GM13977 (cell line): ENCODE measurements around the gene LHFPL5.

Source experiments
- DNase-seq: peaks from one replicate; pipeline ENCODE4 v3.0.0; 2012; ENCODE audit warnings: low spot score
- in situ Hi-C: fragments of 300-500 bp; cut with MboI; formaldehyde crosslinking; loops from one replicate; pipeline ENCODE4 v1.12.0; 2022; ENCODE audit warnings: low sequenced_read_pairs, low pct_unique_long_range_greater_than_20kb, mixed read lengths, inconsistent platforms; ENCODE audit not compliant: unreplicated experiment
- TF ChIP-seq, protein P1 (sequence below): IDR thresholded peaks from 2 replicates; pipeline ENCODE4 v1.5.1; 2012; ENCODE audit warnings: mild to moderate bottlenecking, control low read depth; ENCODE audit not compliant: insufficient read depth; ENCODE audit errors: extremely low read depth, missing control alignments

The LHFPL5 gene

DNA sequence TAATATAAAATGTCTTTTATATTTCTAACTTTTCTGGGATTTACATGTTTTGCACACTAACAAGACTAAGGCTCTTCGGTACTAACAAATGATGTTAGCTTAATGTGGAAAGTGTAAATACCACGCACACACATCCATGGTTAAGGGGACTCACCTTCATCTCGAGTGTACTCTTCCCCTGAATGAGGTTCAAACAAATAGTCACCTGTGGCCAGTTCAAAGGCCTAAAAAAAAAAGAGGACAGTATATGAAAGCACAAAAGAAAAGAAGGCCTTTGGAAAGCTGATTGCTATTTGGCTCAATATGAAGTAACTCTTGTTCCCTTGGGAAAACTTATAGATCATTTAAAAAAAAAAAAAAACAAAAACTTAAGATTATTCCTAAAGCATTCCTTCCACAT lies 37.2 kb downstream of the LHFPL5 start:
- DNase-seq: no peak
- in situ Hi-C loops: no loop called here
- TF ChIP-seq, protein P1, sequence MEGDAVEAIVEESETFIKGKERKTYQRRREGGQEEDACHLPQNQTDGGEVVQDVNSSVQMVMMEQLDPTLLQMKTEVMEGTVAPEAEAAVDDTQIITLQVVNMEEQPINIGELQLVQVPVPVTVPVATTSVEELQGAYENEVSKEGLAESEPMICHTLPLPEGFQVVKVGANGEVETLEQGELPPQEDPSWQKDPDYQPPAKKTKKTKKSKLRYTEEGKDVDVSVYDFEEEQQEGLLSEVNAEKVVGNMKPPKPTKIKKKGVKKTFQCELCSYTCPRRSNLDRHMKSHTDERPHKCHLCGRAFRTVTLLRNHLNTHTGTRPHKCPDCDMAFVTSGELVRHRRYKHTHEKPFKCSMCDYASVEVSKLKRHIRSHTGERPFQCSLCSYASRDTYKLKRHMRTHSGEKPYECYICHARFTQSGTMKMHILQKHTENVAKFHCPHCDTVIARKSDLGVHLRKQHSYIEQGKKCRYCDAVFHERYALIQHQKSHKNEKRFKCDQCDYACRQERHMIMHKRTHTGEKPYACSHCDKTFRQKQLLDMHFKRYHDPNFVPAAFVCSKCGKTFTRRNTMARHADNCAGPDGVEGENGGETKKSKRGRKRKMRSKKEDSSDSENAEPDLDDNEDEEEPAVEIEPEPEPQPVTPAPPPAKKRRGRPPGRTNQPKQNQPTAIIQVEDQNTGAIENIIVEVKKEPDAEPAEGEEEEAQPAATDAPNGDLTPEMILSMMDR: no peak

DNA sequence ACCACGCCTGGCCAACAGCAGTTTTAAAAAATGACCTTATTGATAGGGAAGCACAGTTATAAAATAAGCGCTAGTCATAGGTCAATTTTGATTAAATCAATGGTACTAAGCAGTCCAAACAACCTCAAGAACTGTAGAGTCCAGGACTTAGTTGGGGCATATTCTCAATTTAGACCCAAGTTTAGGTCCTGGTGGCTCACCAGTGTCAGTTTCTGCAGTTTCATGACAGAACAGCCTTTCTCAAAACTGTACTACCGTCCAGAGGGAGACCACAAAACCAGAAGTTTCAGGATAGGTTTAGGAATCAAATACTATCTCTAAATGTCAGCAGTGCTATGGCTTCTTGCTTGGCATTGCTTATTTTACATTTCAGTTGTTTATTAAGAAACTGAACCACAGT lies 39.1 kb downstream of the LHFPL5 start:
- no peak for DNase-seq
- TF ChIP-seq, protein P1: no peak
- in situ Hi-C loops: no loop called here

DNA sequence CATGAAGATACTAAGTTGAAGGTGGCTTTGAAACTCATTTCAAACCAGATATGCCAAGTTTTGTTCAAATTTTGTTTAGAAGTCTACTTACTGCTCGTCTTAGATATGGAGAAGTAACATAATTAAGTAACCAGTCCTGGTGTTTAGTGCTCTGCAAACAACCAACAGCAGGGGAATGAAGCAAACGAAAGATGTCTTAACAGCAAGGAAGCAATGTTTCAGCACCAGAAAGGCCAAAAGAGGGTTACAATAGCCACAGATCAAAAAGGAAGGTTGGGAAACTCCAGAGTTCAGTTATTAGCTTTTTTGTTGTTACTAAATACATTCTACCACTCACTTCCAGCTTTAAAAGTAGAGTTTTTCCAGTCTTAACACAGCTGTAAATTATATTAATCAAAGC lies 45.1 kb downstream of the LHFPL5 start:
- in situ Hi-C loops: no loop called here
- no peak for DNase-seq
- TF ChIP-seq, protein P1: no peak

DNA sequence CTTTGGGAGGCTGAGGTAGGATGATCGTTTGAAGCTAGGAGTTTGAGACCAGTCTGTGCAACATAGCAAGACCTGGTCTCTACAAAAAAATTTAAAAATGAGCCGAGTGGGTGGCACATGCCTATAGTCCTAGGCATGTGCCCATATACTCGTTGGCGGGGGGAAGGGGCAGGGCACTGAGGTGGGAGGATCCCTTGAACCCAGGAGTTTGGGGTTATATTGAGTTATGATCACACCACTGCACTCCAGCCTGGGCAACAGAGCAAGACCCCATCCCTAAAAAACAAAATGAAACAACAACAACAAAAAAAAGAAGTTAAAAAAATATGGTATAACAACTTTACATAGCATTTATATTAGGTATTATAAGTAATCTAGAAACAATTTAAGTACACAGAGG lies 47.8 kb downstream of the LHFPL5 start:
- TF ChIP-seq, protein P1: no peak
- no peak for DNase-seq
- in situ Hi-C loops: no loop called here

DNA sequence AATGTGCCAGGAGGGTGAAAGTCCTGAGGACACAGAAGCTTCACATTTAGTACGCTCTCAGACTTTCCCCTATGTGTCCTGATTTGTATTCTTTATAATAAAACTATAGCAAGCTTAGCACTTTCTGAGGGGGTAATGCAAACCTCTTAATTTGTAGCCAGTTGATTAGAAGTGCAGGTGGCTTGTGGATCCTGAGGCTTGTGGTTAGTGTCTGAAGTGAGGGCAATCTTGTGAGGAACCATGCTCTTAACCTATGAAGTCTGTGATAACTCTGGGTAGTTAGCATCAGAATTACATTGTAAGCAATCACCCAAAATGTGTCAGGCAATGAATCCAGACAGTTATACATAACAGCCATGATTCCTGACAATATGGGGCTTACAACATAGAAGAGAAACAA lies 51.1 kb downstream of the LHFPL5 start:
- in situ Hi-C loops: no loop called here
- TF ChIP-seq, protein P1: no peak
- no peak for DNase-seq

DNA sequence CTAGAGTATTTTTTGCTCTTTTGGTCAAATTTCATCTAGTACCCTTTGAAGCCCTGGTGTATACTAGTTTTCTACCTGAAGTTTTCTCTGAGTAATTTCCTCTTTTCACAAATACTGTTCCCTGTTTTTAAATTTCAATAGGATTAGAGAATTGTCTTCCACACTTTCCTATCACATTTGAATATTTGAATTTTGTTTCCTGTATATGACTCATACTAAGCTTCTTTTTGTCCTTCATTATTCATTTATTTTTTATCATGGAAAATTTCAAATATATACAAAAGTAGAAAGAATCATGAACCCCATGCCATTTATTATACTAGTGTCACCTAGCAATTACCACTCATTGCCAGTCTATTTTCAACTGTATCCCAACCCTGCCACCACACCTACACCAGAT lies 52.7 kb downstream of the LHFPL5 start:
- no peak for DNase-seq
- TF ChIP-seq, protein P1: no peak
- in situ Hi-C loops: no loop called here

DNA sequence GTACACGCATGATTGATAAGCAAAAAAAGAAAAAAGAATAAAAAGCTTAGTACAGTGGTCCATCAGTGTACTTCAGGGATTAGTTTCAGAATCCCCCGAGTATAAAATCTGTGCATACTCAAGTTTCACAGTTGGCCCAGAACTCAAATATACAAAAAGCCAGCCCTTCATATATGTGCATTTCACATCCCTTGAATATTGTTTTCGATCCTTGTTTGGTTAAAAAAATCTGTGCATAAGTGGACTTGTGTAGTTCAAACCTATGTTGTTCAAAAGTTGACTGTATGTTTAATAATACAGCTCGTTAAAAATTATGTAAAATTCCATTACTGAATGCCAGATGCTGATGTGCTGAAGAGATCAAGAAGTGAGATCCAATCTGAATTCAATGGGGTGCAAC lies 54.2 kb downstream of the LHFPL5 start:
- in situ Hi-C loops: no loop called here
- TF ChIP-seq, protein P1: no peak

More for the DNA sequence above, 54.2 kb downstream of the LHFPL5 start:
- no peak for DNase-seq
